ENCODE data around the gene SPPL2C. TPM values are rescaled to one million over a fixed set of nuclear protein-coding genes. Genes with fewer than 3 reads are reported as not detected.

SPPL2C gene
- total and polyA plus RNA-seq, 2 of the 13 experiments (the other 11 are each of a cell fraction or from before 2014, with no cell fraction given), result not detected

- TF ChIP-seq KIAA2018 (CRISPR knock-in tag; IDR thresholded peaks at IDR 0.05; ENCODE audit: borderline replicate concordance) (no peak), NFIB (CRISPR knock-in tag; IDR thresholded peaks at IDR 0.05; ENCODE audit: borderline replicate concordance) (no peak), ZNF407 (CRISPR knock-in tag; IDR thresholded peaks at IDR 0.05; ENCODE audit: not compliant biosample characterization) (peak; percentile 32), KDM3A (CRISPR knock-in tag; IDR thresholded peaks at IDR 0.05; ENCODE audit: low read depth) (0 out of 2 replicates have a peak, but pooled peaks have one; percentile 39), RCOR2 (CRISPR knock-in tag; IDR thresholded peaks at IDR 0.05) (no peak), SCMH1 (CRISPR knock-in tag; IDR thresholded peaks at IDR 0.05; ENCODE audit: borderline replicate concordance) (no peak), SKI (IDR thresholded peaks at IDR 0.05; ENCODE audit: partially characterized antibody) (peak; percentile 59), ZNF776 (CRISPR knock-in tag; IDR thresholded peaks at IDR 0.05) (peak; percentile 79), ZC3H13 (CRISPR knock-in tag; IDR thresholded peaks at IDR 0.05) (no peak), ZZZ3 (CRISPR knock-in tag; IDR thresholded peaks at IDR 0.05; ENCODE audit: borderline replicate concordance) (no peak), ZNF124 (CRISPR knock-in tag; IDR thresholded peaks at IDR 0.05) (no peak; the same call in none of the 2 replicates), ZFP90 (CRISPR knock-in tag; IDR thresholded peaks at IDR 0.05; ENCODE audit: borderline replicate concordance) (peak; percentile 54)
Measured at GRCh38 chr17:45894022-45894784, 49.5 kb downstream of the SPPL2C start, which contains the start of gene MAPT (continued).

Data from HepG2 (cell line).